ENCODE results near the gene UBTD1. TPM values are rescaled to one million over a fixed set of nuclear protein-coding genes. Genes with fewer than 3 reads are reported as not detected.
"Not testable (repeated sequence)": the region's sequence is repeated elsewhere in the genome, so short reads cannot be mapped to it uniquely, and the experiment has no call there.

Gene UBTD1
- total RNA-seq, 1 experiment from 2014 or later, result 29.7 TPM

DNA sequence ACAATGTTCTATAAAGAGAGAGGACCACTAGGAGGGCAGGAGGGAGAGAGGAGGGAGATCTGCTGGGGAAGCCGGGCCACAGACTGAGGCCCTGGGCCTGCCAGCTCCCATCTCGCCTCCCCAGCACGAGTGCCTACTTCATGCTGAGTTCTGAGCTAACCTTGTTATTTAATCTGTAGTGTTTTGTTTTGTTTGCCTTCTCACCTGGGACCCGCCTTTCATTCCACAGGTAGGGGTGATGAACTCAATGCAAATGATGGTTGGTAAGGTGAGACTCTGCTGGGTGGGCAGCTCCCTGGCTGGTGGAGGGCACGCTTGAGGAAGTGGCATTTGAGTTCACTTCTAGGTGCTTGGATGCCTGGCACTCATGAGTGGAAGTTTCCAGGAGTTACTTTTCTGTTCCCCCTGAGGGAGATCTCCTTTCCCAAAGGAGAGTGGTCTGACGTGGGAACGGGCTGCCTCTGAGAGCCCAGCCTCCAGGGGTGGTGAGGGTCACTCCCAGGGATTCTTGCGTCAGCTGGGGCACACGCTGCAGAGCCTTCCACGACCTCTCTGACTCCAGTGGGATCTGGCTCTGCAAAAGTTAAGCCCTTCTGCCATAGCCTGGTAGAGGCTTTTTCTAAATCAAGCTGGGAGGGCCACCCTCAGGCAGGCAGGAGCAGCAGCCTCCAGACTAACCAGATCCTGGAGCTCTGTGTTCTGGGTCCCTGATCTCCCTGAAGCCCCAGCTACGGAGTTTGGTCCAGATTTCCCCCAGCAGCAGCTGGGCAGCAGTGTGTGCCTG, 22.4 kb downstream of the UBTD1 start:
- Histone ChIP-seq H3K9me3 (no peaks in the 10 kb centered on the region), H3K27me3 (no peaks in the 10 kb centered on the region), H3K4me3 (no peak overlapping the region), H3K36me3 (no peaks in the 10 kb centered on the region)
- DNase-seq, result no peak

DNA sequence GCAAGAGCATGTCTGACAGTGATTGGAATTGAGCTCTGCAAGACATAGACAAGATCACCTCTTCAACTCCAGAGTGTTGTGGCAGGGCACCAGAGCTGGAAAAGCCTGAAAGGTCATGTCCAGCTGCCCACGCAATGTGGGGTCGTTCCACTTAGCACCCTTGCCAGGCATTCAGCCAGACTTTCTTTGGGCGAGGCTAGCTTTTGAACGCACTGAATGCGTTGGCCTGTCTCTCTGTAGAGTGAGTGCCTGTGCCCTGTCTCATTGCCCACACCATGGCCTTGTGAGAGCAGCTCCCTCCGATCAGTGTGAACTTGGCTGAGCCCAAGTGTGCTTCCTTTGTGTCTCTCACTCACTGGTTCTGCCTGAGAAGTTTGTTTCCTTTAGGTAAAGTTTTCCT, 23.3 kb downstream of the UBTD1 start:
- no peaks in the 10 kb centered on the region for H3K9me3 ChIP-seq
- H3K4me3 ChIP-seq, result no peak overlapping the region
- no peaks in the 10 kb centered on the region for H3K36me3 ChIP-seq
- peak; percentile 25 for DNase-seq
- no peaks in the 10 kb centered on the region for H3K27me3 ChIP-seq

DNA sequence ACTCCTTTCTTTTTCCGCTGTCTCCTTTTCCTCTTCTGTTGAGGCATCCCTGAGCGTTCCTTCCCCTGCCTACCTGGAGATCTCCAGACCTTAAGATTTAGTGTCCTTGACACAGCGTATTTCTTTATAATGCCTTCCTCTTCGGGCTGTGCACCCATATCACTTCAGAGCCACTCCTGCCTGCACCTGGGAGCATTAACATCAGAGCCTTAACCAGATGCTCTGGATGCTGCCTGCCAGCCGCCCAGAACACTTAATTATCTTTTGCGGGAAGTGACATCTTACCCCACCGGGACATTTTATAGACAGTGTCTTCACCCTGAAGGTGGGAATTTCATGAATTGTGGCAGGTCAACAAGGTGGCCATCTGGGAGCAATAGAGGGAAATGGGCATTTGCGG, 24.2 kb downstream of the UBTD1 start:
- no peak for DNase-seq
- H3K4me3 ChIP-seq, result no peak overlapping the region
- H3K27me3 ChIP-seq, result no peaks in the 10 kb centered on the region
- no peaks in the 10 kb centered on the region for H3K9me3 ChIP-seq
- no peaks in the 10 kb centered on the region for H3K36me3 ChIP-seq

DNA sequence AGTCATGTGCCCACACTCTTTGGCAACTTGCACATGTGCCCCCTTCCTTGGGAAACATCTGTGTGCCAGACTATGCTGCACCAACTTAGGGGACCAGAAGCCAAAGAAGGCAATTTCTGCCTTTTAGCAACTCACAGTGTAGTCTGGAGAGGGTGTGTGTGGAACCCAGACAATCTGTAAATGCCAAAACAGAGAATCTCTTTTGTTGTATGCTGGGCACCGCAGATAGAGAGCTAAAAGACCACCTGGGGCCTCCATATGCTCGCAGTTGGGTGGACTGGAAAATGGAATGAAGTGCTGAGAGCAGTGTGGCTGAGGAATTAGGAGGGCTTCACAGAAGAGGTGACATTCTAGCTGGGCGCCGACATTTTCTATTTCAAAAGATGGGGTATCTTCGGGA, 26.4 kb downstream of the UBTD1 start:
- no peak for DNase-seq

DNA sequence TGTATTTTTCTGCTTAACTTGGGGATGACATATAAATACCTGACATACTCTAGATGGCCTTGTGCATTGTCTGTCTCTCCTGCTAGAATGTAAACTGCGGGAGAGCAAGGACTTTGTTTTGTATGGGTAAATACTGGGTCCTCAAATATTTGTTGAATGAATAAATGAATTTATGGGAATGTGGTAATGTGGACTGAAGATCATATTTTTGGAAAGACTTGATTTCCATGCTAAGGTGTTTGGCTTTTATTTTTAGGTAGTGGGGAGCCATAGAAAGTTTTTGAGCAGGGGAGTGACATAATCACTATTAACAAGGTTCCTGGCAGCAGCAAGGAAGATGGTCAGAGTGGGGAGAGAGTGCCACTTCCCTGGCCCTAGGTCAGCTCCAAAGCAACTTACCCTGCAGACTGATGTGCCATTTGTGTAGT, 27.0 kb downstream of the UBTD1 start:
- no peaks in the 10 kb centered on the region for H3K27me3 ChIP-seq
- H3K36me3 ChIP-seq, result no peaks in the 10 kb centered on the region
- DNase-seq, result no peak
- H3K9me3 ChIP-seq, result no peaks in the 10 kb centered on the region
- H3K4me3 ChIP-seq, result no peak overlapping the region

More for the DNA sequence above, 26.4 kb downstream of the UBTD1 start:
- no peaks in the 10 kb centered on the region for H3K27me3 ChIP-seq
- H3K36me3 ChIP-seq, result no peaks in the 10 kb centered on the region
- H3K4me3 ChIP-seq, result no peak overlapping the region
- no peaks in the 10 kb centered on the region for H3K9me3 ChIP-seq

DNA sequence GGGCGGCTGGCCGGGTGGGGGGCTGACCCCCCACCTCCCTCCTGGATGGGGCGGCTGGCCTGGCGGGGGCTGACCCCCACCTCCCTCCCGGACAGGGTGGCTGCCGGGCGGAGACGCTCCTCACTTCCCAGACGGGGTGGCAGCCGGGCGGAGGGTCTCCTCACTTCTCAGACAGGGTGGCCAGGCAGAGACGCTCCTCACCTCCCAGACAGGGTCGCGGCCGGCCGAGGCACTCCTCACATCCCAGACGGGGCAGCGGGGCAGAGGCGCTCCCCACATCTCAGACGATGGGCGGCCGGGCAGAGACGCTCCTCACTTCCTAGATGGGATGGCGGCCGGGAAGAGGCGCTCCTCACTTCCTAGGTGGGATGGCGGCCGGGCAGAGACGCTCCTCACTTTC, 30.2 kb downstream of the UBTD1 start:
- not testable (repeated sequence) for H3K36me3 ChIP-seq, H3K4me3 ChIP-seq, H3K27me3 ChIP-seq, H3K9me3 ChIP-seq, DNase-seq

DNA sequence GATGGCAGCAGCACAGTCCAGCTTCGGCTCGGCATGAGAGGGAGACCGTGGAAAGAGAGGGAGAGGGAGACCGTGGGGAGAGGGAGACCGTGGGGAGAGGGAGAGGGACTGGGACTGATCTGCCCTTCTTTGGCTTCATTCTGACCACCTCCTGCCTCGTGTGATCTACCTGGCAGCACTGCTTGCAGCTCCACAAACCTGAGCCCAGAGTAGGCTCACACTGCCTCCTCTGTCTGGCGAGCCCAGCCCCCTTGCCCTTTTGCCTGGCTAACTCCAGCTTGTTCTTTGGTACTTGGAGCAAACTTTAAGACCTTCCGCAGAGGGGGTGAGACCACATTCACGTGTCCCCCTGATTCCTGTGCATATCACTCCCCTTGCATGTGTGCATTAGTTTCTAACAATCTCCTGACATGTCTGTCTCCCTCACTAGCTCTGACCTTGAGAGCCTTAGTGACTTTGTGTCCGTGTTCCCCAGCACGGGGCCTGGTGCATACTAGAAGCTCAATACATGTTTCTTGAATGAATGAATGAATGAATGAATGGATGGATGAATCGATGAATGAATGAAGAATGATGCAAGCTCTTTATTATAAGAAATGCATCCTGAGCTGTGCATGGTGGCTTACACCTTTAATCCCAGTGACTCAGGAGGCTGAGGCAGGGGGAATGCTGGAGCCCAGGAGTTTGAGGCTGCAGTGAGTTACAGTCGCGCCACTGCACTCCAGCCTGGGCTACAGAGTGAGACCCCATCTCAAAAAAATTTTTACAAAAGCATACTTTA, 31.2 kb downstream of the UBTD1 start:
- Histone ChIP-seq H3K27me3 (no peaks in the 10 kb centered on the region), H3K4me3 (no peak overlapping the region), H3K36me3 (no peaks in the 10 kb centered on the region), H3K9me3 (no peaks in the 10 kb centered on the region)
- no peak for DNase-seq

DNA sequence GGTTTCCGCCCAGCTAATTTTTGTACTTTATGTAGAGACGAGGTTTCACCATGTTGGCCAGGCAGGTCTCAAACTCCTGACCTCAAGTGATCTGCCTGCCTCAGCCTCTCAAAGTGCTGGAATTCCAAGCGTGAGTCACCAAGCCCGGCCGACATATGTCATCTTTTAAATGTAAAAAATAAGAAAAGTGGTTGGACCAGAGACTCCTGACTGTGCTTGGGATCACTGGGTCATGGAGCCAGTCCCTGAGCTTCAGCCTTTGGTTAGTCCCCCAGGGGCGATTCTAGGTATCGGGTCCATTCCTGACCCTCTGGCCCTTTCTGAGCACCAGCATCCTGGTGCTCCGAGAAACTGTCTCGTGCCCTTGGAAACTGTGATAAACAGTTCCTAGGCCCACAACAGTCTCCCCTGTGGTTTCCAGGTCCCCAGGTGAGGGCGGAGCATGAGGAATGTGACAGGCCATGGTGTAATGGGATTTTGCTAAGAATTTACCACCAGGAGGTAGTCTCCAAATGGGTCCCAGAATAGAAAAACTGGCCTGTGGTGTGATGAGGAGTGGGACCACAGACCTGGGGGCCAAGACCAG, 32.8 kb downstream of the UBTD1 start:
- H3K9me3 ChIP-seq, result no peaks in the 10 kb centered on the region
- no peaks in the 10 kb centered on the region for H3K27me3 ChIP-seq
- no peaks in the 10 kb centered on the region for H3K36me3 ChIP-seq
- peak; percentile 23 for DNase-seq
- no peak overlapping the region for H3K4me3 ChIP-seq

DNA sequence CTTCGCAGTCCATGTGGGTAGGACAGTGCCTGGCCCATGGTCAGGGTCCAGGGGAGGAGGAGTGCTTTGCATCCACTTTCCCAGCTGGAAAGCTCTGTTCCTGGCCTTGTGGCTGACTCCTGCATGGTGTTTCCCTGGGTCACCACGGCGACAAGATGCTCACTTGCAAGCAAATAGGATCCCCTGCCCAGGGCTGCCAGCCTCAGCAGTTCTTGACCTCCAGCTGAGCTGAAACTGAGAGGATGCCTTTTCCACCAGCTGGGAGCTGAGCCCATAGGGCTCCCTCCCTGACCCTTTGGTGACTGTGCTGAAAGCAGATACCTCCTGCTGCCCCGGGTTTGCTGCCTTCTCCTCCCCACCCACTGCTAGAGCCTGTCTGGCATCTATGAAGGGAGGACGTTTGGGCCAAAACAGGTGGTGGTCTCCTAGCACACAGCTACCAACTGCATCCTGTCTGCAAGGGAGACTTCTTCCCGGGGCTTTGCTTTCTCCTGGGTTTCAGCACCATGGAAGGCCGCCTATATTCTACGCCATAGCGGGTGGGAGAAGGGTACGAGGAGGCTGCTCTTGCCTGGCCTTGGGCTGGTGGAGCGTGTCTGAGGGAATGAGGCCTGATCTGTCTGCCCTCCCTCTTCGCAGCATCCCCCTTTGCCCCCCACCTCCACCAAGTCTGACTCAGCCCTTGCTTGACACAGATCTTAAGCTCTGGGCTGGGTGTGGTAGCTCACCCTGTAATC, 34.4 kb downstream of the UBTD1 start:
- peak; percentile 59 for DNase-seq
- no peaks in the 10 kb centered on the region for H3K27me3 ChIP-seq

DNA sequence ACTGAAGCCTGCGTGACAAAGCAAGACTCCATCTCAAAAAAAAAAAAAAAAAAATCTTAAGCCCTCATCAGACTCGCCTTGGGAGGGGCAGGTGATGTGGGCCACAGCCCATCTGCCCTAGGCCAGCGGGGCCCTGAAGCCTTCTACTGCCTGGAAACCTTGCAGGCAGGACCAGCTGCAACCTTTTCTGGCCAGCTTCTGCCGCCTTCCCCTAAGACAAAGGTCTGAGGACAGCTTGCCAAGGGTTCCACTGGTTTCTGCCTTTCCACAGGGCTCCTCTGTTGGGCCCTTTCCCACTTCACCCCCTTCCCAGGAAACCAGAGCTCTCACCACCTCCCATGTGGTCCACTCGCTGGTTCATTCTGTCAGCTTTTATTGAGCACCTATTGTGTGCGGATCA, 35.2 kb downstream of the UBTD1 start:
- DNase-seq, result no peak
- Histone ChIP-seq H3K27me3 (no peaks in the 10 kb centered on the region), H3K9me3 (no peaks in the 10 kb centered on the region), H3K36me3 (no peaks in the 10 kb centered on the region), H3K4me3 (no peak overlapping the region)

More for the DNA sequence above, 34.4 kb downstream of the UBTD1 start:
- Histone ChIP-seq H3K9me3 (no peaks in the 10 kb centered on the region), H3K36me3 (no peaks in the 10 kb centered on the region), H3K4me3 (no peak overlapping the region)

DNA sequence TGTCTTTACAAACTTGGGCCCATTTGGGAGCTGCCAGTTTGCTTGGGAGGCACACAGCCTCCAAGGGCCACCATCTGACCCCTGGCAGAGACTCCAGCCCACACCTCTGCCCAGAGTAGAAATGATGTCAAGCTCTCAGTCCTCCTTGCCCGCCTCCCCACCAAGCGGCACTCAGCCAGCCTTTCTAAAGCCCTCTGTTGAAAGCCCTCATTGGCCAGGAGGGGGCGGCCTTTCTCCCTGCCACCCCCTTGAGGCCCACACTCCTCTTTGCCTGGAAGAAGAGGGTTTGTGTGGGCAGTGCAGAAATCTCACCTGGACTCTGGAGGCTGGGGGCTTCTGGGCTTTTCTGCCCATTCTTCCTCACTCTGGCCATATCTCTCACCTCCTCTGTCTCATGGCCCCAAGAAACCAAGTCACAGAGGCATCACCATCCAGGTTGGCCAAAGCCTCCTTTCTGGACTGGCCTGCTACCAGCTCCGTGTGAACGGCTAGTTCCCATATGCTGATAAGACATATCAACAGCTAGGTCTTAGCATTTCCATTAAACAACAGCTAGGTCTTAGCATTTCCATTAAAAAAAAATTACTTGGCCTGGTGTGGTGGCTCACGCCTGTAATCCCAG, 36.1 kb downstream of the UBTD1 start:
- peak; percentile 40 for DNase-seq
- Histone ChIP-seq H3K4me3 (no peak overlapping the region), H3K27me3 (no peaks in the 10 kb centered on the region), H3K9me3 (no peaks in the 10 kb centered on the region), H3K36me3 (no peaks in the 10 kb centered on the region)

DNA sequence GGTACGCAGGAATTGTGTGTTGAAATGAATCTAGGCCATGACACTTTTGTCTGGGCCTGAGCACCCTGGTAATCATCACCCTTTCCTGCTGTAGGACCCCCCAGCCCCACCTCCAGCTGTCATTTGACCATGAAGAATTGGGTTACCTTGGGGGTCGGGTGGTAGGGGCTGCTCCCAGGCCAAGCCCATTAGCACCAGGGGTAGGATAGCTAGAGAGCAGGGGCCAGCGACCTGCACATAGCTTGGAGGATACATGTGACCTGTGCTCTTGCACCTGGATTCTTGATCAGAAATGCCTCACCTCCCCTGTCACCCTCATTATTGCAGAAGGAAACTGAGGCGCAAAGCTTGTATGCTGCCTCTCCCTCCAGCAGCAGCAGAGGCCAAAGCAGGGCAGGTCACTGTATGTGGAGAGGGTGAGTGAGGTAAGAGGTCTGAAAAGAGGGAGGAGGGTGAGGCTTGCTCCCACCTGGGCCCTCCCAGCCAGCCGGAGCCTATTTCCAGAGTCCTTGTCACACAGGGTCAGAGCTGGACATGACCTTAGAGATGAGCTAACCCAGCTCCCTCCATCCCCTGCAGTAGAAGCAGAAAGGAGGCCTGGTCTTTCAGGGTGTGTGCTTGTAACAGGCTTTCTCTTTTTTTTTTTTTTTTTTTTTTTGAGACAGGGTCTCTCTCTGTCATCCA, 38.6 kb downstream of the UBTD1 start:
- Histone ChIP-seq H3K27me3 (no peaks in the 10 kb centered on the region), H3K9me3 (no peaks in the 10 kb centered on the region), H3K36me3 (no peaks in the 10 kb centered on the region), H3K4me3 (no peak overlapping the region)
- no peak for DNase-seq

DNA sequence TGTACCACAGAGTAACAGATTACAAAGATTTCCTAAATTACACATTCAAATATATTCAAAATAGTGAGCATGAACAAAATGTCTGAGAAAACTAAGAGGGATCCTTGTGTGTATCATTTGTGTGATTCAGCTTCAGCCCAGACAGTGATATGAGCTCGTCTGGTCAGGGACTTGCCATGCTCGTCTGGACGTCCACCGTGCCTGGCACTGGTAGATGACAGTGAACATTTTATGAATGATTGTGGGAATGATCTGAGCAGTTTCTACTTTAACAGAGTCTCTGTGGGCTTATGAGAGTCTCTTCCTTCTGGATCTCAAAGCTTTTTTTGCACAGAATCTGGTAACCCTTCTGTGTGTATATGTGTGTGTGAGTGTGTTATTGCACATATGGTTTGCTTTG, 39.7 kb downstream of the UBTD1 start:
- Histone ChIP-seq H3K4me3 (no peak overlapping the region), H3K9me3 (no peaks in the 10 kb centered on the region), H3K36me3 (no peaks in the 10 kb centered on the region), H3K27me3 (no peaks in the 10 kb centered on the region)
- DNase-seq, result no peak

DNA sequence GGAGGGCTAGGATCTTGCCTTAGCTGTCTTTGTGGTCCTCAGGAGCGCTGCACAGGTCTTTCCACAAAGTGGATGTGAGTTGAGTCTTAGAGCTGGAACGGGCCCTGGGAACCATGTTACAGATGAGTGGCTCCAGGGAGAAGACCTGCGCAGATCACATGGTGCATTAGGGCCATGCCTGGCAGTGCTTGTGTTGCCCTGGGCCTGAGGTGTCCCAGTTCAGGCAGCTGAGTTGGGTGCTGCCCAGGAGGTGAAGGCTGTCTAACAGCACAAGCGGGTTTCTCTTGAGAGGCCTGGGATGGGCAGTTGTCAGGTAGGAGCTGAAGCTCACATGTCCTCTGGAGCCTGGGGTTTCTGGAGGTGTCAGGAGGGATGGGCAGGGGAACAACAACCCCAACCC, 40.1 kb downstream of the UBTD1 start:
- no peaks in the 10 kb centered on the region for H3K9me3 ChIP-seq
- H3K4me3 ChIP-seq, result no peak overlapping the region
- H3K36me3 ChIP-seq, result no peaks in the 10 kb centered on the region
- H3K27me3 ChIP-seq, result no peaks in the 10 kb centered on the region
- DNase-seq, result no peak

DNA sequence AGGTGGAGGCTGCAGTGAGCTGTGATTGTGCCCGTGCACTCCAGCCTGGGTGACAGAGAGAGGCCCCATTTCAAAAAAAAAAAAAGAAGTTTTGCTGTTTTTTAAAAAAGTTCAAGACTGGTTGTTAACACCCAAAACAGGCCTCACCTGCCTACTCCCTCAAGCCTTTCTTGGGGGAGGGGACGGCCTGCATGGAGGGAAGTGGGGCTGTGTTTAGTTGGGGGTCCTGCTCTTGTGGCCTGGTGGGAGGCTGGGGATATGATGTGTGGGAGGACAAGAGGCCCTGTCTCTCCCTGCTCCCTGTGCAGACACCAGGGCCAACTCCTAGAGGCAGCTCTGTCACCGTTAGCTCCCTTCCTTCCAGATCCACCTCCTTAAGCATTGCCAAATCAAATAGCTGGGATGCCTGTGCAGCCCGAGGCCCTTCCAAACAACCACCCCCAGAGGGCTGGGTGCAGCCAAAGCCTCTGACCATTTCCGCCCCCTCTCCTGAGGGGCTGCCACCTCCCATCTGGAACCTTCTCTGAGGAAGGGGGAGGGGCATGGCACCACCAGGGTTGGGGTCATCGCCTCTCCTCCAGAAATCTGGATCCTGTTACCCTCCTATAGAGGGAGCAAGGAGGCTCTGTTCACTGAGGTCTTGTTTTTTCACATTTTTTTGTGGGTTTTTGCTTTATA, 40.9 kb downstream of the UBTD1 start:
- Histone ChIP-seq H3K4me3 (no peak overlapping the region), H3K9me3 (no peaks in the 10 kb centered on the region), H3K27me3 (no peaks in the 10 kb centered on the region), H3K36me3 (no peaks in the 10 kb centered on the region)
- DNase-seq, result peak; percentile 80

All from MG63 (cell line).